ENCODE data around the gene RNF17.

DNA sequence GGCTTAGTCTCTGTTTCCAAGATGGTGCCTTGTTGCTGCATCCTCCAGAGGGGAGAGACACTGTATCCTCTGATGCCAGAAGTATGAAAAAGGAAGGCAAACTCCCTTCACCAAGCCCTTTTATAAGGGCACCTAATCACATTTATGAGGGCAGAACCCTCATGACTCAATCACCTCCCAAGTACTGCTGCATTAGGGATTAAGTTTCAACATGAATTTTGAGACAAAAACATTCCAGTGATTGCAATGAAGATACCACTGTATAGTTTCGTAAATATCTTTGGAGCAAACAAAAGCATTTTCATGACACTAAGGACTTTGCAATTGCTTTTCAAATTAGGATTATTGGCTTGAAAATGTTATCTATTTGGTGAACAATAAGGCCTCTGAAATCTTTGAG lies 63.8 kb downstream of the RNF17 start:
- TF ChIP-seq EZH2 (IDR thresholded peaks at IDR 0.05; ENCODE audit: low read length, missing control alignments) = no peak
- no peak for TF ChIP-seq CTCF (conservative IDR thresholded peaks at IDR 0.05 in 1 of 2, IDR thresholded peaks at IDR 0.05 in 1 of 2; ENCODE audit: low read depth in 1 of 2, low read length in 2 of 2)
